A549 (cell line): ENCODE data around the gene RSRC2. TPM values are rescaled to one million over a fixed set of nuclear protein-coding genes. Genes with fewer than 3 reads are reported as not detected.
A peak's percentile ranks its signal among the peaks of the same experiment; 100 is the strongest.
"Not testable (repeated sequence)": the region's sequence is repeated elsewhere in the genome, so short reads cannot be mapped to it uniquely, and the experiment has no call there.

Experiments
- ATAC-seq, 2 experiments: fragments of 200-7000 bp in 1 of 2; fragments of >200 bp in 1 of 2; cut with Nextera tagmentation in 1 of 2; cut with Tn5 transposase in 1 of 2; 3 replicates each; pipeline versions ENCODE4 v1.8.0 to v1.9.1; 2018 to 2020; ENCODE audit warnings: mild to moderate bottlenecking in 1 of 2, moderate library complexity in 1 of 2
- CTCF ChIA-PET: fragments of 300-600 bp; sonication (Branson Sonifier 250); formaldehyde crosslinking; extraction: SDS; loops from one replicate; lab custom pipeline; 2021; ENCODE audit warnings: antibody characterized with exemption, inconsistent platforms; lab: Yijun Ruan, JAX
- POLR2A ChIA-PET: fragments of 350-600 bp; formaldehyde crosslinking; extraction: SDS; loops from one replicate; lab custom pipeline; 2021; ENCODE audit warnings: antibody characterized with exemption, inconsistent platforms; lab: Yijun Ruan, JAX
- DNase-seq, 2 experiments: peaks; one replicate each; pipeline versions ENCODE4 v3.0.0 to v3.0.0-alpha.2; 2011 to 2016; ENCODE audit warnings: low read depth in 1 of 2, low spot score in 1 of 2
- FAIRE-seq: peaks from 2 replicates; lab custom pipeline; 2011; peaks lifted over from hg19 to GRCh38; lab: Jason Lieb, UNC
- H3K27ac ChIP-seq, 2 experiments: fragments of >200 bp; sonication (Bioruptor Twin); formaldehyde crosslinking; 3 replicates each; pipeline ENCODE4 v1.5.1; 2016 to 2017
- H3K4me1 ChIP-seq: fragments of >200 bp; sonication (Bioruptor Twin); formaldehyde crosslinking; 3 replicates; pipeline ENCODE4 v1.6.1; 2016
- H3K4me2 ChIP-seq: fragments of >200 bp; sonication (Bioruptor Twin); formaldehyde crosslinking; 3 replicates; pipeline ENCODE4 v1.6.1; 2016
- H3K4me3 ChIP-seq: fragments of >200 bp; sonication (Bioruptor Twin); formaldehyde crosslinking; 3 replicates; pipeline ENCODE4 v1.5.1; 2016
- H3K9me3 ChIP-seq: fragments of >200 bp; sonication (Bioruptor Twin); formaldehyde crosslinking; 3 replicates; pipeline ENCODE4 v1.6.1; 2016
- ATOH8 ChIP-seq: fragments of 250-450 bp; sonication (Bioruptor Pico); IDR thresholded peaks from 2 replicates; pipeline ENCODE4 v1.5.0; 2020; ENCODE audit warnings: low read depth, mild to moderate bottlenecking, moderate library complexity
- CEBPB ChIP-seq, 2 experiments: fragments of >200 bp in 1 of 2; sonication (Bioruptor Twin) in 1 of 2; formaldehyde crosslinking in 1 of 2; IDR thresholded peaks; 2 replicates each; pipeline ENCODE4 v1.6.1; 2012 to 2016
- E2F6 ChIP-seq: IDR thresholded peaks from 2 replicates; pipeline ENCODE4 v1.6.1; 2012; ENCODE audit warnings: low read depth, borderline replicate concordance
- EHF ChIP-seq: fragments of 250-450 bp; sonication (Bioruptor Pico); IDR thresholded peaks from 2 replicates; pipeline ENCODE4 v1.5.0; 2020; ENCODE audit warnings: mild to moderate bottlenecking
- EHMT2 ChIP-seq: fragments of 200-600 bp; sonication (generic); IDR thresholded peaks from 2 replicates; pipeline ENCODE4 v1.6.1; 2016; ENCODE audit warnings: antibody characterized with exemption, low read depth, mild to moderate bottlenecking, moderate library complexity
- ELK1 ChIP-seq: fragments of 150-350 bp; IDR thresholded peaks from 2 replicates; pipeline ENCODE4 v1.6.1; 2014; ENCODE audit warnings: low read depth, mild to moderate bottlenecking, low read length
- EP300 ChIP-seq, 2 experiments: fragments of >200 bp; sonication (Bioruptor Twin); formaldehyde crosslinking; IDR thresholded peaks; 2 replicates in 1 of 2; 3 replicates in 1 of 2; pipeline ENCODE4 v1.6.1; 2016 to 2017
- FOSL2 ChIP-seq, 2 experiments: fragments of 450-650 bp in 1 of 2; fragments of >200 bp in 1 of 2; sonication (Bioruptor Twin) in 1 of 2; formaldehyde crosslinking; IDR thresholded peaks; 2 replicates each; pipeline versions ENCODE4 v1.5.0 to v1.6.1; 2016 to 2020; ENCODE audit warnings: mild to moderate bottlenecking in 1 of 2, moderate library complexity in 1 of 2
- GATA3 ChIP-seq: IDR thresholded peaks from 2 replicates; pipeline ENCODE4 v1.6.1; 2012; ENCODE audit warnings: borderline replicate concordance
- HES2 ChIP-seq: fragments of >200 bp; sonication (Bioruptor Twin); formaldehyde crosslinking; IDR thresholded peaks from 2 replicates; pipeline ENCODE4 v1.6.1; 2016
- JUN ChIP-seq, 2 experiments: fragments of >200 bp; sonication (Bioruptor Twin); formaldehyde crosslinking; IDR thresholded peaks; 2 replicates in 1 of 2; 3 replicates in 1 of 2; pipeline ENCODE4 v1.6.1; 2016 to 2017
- JUNB ChIP-seq: fragments of >200 bp; sonication (Bioruptor Twin); formaldehyde crosslinking; IDR thresholded peaks from 2 replicates; pipeline ENCODE4 v1.6.1; 2016
- MAFK ChIP-seq: fragments of 450-650 bp; IDR thresholded peaks from 2 replicates; pipeline ENCODE4 v1.6.1; 2014; ENCODE audit not compliant: partially characterized antibody
- MAX ChIP-seq: IDR thresholded peaks from 2 replicates; pipeline ENCODE4 v1.6.1; 2012
- POLR2AphosphoS2 ChIP-seq: conservative IDR thresholded peaks from 2 replicates; pipeline ENCODE4 v1.6.1; 2012; ENCODE audit warnings: low read length, improper control_type of control experiment, inconsistent platforms
- SMC3 ChIP-seq: fragments of >200 bp; sonication (Bioruptor Twin); formaldehyde crosslinking; IDR thresholded peaks from 3 replicates; pipeline ENCODE4 v1.6.1; 2018; ENCODE audit warnings: inconsistent platforms
- USF2 ChIP-seq: fragments of 450-650 bp; IDR thresholded peaks from 2 replicates; pipeline ENCODE4 v1.6.1; 2014; ENCODE audit warnings: antibody characterized with exemption
- ZNF302 ChIP-seq: fragments of 250-450 bp; sonication (Bioruptor Pico); IDR thresholded peaks from 2 replicates; pipeline ENCODE4 v1.9.0; 2021; ENCODE audit warnings: inconsistent platforms, mild to moderate bottlenecking, moderate library complexity
- WGBS: methylation state at CpG from one replicate; pipeline ENCODE4 v1.1.6; 2017; ENCODE audit errors: missing lambda C conversion rate; 5-methylcytosine and 5-hydroxymethylcytosine counted together
- polyA plus RNA-seq, 4 experiments: library from polyadenylated mRNA; depleted of rRNA in 3 of 4; stranded (reverse); fragments of >200 nt; fragmentation: RNase III in 1 of 4; extraction: RNeasy Plus Mini Kit Qiagen cat#74134 plus additional on column Dnase treatment in 1 of 4; gene quantifications; 2 replicates in 3 of 4; 3 replicates in 1 of 4; pipeline ENCODE4 v1.2.3, GENCODE V29; 2011 to 2017

The RSRC2 gene
- polyA plus RNA-seq, 2 of the 4 experiments (the other 2 are of a cell fraction) = 72.8 to 83.3 TPM

- TF ChIP-seq E2F6 (no peak), SMC3 (no peak), MAFK (no peak), ELK1 (no peak), JUN (IDR thresholded peaks at IDR 0.05) (no peak), POLR2AphosphoS2 (no peak), ATOH8 (CRISPR knock-in tag) (no peak), USF2 (no peak), EHMT2 (no peak), ZNF302 (no peak)
- ChIA-PET POLR2A (no interaction called here), CTCF (interaction anchor here (0.7 to 3.4 kb wide), 2 partner anchors 46 to 68 kb away, joined by 3 to 18 read pairs; partner anchors contain the start of gene CLIP1)
- ATAC-seq (no peak), DNase-seq (peak in 1 of 2 experiments; percentile 46), FAIRE-seq (no peak)
- Histone ChIP-seq H3K9me3 (no peaks in the 10 kb centered on the region), H3K4me2 (no peak overlapping the region), H3K4me3 (no peak overlapping the region), H3K27ac (peak overlapping the region in 1 of 2 experiments; percentile 25; a peak in 1 of 6 replicates), H3K4me1 (peaks cover 23% of the 10 kb centered on the region)
- 86% methylated on average over 4 of the region's 4 CpGs for WGBS
Observed at GRCh38 chr12:122467983-122468382, 58.8 kb downstream of the RSRC2 start.

GRCh38 chr12:122464317-122465042, 62.3 kb downstream of the RSRC2 start:
- H3K9me3 ChIP-seq, FAIRE-seq, H3K4me3 ChIP-seq: not testable (repeated sequence)
- DNase-seq (peak; percentile 94 to 97), ATAC-seq (peak; percentile 91 to 99)
- TF ChIP-seq JUN (IDR thresholded peaks at IDR 0.05) = peak in 1 of 2 experiments; percentile 40; a peak in 1 of 5 replicates
- 0 out of 3 replicates have a peak, but pooled peaks have one; percentile 2 for TF ChIP-seq SMC3
- TF ChIP-seq JUNB = peak; percentile 47; the same call in 1 of the 2 replicates
- TF ChIP-seq GATA3 = peak; percentile 64; the same call in 1 of the 2 replicates
- peak; percentile 51 for TF ChIP-seq HES2
- TF ChIP-seq CEBPB (IDR thresholded peaks at IDR 0.05) = peak; percentile 46 to 90
- TF ChIP-seq EHF (CRISPR knock-in tag) = 0 out of 2 replicates have a peak, but pooled peaks have one; percentile 17
- TF ChIP-seq MAX = peak; percentile 55
- TF ChIP-seq MAFK = peak; percentile 63
- TF ChIP-seq FOSL2 (IDR thresholded peaks at IDR 0.05) = peak; percentile 26; the same call in 1 of the 2 replicates
- peak; percentile 96 for TF ChIP-seq FOSL2 (CRISPR knock-in tag; IDR thresholded peaks at IDR 0.05)
- peak in 1 of 2 experiments; percentile 56; a peak in 2 of 5 replicates for TF ChIP-seq EP300 (IDR thresholded peaks at IDR 0.05)
- 43% methylated on average over 17 of the region's 17 CpGs for WGBS
- Histone ChIP-seq H3K4me1 (peaks cover 19% of the 10 kb centered on the region), H3K4me2 (peak overlapping the region; percentile 59), H3K27ac (peak overlapping the region; percentile 70 to 88)
- ChIA-PET CTCF (interaction anchor here (1.4 to 4.0 kb wide), 4 partner anchors 10 to 65 kb away, joined by 3 to 21 read pairs (median 4); no protein-coding TSS in a partner anchor), POLR2A (interaction anchor here (0.7 to 1.6 kb wide), 4 partner anchors 37 to 65 kb away, joined by 3 to 11 read pairs (median 4); partner anchors contain the start of gene ZCCHC8)
